Activated CD8-positive, alpha-beta memory T cell treated with anti-CD3 and anti-CD28 coated beads, Interleukin-2, amount 50 U/mL, for 1 hour (primary cell): ENCODE measurements around the gene KCNJ6.

Experiments
- DNase-seq: peaks from one replicate; pipeline ENCODE4 v3.0.0-alpha.2; 2020; ENCODE audit errors: extremely low read depth

The KCNJ6 gene

DNA sequence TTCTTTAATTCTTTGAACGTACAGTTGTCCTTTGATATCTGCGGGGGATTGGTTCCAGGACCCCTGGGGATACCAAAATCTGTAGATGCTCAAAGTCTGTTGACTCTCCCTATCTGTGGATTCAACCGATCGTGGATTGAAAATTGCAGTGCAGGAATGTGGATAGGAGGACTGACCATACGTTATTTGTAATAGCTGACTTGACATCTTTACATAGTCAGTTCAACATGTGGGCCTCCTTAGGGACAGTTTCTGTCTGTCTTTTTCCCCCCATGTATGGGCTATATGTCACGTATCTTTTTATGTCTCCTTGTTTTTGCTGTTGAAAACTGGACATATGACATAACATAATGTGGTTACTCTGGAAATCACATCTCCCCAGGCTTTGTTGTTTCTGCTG is 344.8 kb downstream of the KCNJ6 start:
- DNase-seq: no peak

DNA sequence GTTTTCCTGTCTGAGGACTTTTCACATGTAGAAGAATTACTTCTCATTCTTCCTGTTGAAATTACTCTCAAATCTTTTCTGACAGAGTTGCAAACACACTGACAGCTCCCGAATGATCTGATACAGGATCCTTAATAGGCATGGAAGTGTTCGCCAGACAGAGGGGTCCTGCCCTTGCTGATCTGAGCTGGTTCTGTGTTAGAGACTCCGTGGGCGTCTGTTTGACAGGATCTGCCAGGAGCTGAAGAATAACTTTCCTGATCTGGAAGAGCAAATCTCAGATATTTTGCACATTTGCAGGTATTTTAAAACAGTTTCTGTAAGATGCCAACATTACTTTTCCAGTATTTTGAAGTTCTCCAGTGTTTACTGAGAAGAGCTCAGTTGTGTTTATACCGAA is 347.3 kb downstream of the KCNJ6 start:
- no peak for DNase-seq

DNA sequence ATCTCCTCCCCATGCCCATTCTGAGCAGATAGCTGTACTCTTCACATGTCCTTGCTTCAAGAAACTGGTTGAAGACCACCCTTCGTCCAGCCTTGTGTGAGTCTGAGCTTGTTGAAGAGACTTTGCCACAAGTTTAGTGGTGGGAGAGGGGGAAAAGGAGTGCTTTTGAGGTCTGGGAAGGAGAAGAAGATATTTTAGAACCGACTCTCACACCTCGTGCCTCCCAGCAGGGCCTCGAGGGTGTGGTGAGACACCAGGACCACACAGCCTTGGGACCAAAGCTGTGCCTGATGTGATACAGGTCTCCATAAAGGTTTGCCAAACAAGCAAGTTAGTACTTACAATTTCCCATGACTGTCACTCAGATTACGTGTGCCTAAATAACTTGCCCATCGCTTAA is 347.8 kb downstream of the KCNJ6 start:
- no peak for DNase-seq

DNA sequence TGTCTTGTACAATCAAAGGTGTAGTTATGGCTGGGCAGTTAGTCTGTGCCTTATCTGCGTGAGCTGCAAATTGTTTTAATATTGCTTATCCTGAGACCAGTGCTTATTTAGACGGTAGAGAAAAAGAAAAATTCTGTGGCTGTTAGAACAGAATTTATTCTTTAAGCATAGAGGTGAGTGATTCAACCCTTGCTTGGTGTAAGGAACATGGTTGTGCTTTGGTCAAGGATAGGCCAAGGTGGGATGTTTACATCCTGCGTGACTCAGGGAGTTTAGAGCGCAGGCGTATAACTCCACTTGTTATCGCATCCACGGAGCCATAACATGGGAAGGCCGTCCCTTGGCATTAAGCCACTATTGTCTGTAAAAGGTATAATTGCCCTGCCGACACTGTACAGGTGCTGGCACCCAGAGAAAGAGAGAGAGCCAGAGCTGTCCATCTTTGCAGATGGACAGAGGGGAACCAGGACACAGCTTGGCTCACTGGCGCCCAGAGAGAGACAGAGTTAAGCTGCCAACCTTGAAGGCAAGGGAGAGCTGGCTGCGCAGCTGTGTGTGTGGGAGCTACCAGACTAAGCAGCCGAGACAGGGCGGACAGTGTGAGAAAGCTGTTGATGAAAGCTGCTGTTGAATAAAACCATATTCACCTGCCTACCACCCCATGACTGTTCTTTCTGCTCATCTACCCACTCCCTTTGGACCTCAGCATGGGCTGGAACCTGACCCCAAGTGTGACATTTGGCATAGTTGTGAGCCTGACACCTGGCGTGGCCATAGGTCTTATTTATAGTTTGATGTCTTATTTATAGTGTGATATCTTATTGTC is 349.3 kb downstream of the KCNJ6 start:
- DNase-seq: no peak

DNA sequence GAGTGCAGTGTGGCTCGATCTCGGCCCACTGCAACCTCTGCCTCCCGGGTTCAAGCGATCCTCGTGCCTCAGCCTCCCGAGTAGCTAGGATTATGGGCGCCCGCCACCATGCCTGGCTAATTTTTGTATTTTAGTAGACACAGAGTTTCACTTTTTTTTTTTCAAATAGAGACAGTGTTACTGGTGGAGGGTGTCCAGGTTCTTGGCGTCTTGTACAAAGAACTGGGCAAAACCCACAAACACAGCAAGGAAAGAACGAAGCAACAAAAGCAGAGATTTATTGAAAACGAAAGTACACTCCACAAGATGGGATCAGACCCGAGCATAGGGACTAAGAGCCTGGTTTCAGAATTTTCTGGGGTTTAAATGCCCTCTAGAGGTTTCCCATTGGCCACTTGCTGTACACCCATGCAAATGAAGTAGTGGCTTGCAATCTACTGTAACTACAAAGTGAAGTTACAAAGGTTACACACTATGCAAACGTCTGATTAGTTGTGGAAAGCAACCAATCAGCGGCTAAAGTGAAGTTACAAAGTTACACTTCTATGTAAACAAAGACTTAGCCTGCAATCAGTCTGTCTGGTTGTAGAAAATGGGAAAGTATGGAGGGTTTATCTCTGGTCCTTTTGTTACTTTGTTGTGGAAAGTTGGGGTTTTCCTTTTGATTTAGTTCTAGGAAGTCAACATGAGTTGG is 350.6 kb downstream of the KCNJ6 start:
- DNase-seq: no peak

DNA sequence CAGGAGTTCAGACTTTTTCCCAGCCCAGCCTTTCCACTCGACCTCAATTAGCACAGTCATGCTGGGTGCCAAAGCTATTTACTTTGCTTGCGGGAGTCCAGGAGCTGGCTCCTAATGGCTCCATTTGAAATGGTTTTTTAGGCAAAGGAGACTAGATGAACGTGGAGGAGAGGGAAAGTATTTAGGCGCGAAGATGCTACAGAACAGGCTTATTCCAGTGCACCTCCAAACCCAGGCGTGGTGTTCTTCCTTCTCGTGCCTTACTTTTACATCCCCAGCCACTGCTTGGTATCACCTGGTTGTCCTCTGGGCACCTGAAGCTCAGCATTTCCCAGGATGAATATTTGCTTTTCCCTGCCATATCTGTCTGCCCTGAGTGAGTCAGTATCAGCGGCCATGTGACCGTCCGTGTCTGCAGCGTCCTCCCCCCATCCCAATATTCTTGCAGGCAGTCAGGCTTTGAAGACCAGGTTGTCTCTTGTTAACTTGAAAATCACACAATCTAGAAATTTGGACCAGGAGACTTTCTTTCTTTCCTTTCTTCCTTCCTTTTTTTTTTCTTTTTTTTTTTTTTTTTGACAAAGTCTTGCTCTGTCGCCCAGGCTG is 351.2 kb downstream of the KCNJ6 start:
- no peak for DNase-seq

DNA sequence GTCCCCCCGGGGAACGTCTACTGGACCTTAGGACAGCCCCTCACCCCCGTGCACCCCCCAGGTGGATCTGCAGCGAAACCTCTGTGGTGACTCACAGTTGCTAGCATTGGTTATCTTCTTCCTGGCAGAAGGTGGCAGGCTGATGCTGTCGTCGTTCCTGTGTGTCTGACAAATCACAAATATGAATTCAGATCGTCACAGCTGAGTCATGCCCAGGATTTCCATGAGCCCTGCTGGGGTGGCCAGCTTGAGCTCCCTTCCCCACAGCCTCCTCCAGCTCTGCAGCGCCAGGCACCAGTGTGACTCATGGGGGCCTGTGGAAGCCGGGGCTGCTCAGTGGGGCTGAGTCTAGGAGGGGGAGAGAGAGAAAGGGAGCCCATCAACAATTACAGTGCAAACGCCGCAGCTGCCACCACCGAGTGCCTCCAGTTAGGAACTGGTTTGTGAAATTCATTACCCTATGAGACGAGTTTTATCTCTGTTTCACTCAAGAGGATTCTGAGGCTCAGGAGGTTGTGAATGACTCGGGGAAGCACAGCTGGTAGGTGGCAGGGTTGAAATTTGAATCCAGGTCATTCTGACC is 351.8 kb downstream of the KCNJ6 start:
- peak; percentile 91 for DNase-seq

DNA sequence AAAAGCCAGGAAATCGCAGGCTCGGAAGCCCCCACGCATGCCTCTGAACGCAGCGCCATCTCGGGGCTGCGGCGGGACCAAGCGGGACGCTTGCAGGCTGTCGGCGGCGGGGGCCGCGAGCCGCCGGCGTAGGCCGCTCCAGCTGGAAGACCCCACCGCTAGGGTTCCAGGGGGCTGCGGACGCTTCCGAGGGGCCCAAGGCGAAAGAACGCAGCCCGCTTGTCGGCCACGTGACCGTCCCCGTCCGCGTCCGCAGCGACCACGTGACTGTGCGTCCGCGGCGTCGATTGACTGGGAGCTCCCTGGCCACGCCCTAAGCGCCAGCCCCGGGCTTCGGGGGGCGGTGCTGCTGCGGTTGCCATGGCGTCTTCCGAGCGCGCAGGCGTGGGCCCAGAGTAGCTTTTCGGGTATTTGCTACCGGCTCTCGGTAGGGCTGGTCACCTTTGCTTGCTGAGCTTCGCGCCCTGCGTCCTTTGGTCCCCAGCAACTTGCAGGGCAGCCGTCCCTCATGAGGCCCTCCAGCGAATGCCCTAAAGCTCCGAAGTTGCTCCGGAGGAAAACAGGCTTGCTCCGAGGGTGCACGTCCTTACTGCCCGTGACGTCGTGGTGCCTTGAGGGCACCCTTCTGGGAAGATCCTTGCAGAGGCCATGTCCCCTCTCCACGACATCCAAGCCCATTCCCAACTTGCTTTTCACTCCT is 352.5 kb downstream of the KCNJ6 start:
- DNase-seq: peak; percentile 70

DNA sequence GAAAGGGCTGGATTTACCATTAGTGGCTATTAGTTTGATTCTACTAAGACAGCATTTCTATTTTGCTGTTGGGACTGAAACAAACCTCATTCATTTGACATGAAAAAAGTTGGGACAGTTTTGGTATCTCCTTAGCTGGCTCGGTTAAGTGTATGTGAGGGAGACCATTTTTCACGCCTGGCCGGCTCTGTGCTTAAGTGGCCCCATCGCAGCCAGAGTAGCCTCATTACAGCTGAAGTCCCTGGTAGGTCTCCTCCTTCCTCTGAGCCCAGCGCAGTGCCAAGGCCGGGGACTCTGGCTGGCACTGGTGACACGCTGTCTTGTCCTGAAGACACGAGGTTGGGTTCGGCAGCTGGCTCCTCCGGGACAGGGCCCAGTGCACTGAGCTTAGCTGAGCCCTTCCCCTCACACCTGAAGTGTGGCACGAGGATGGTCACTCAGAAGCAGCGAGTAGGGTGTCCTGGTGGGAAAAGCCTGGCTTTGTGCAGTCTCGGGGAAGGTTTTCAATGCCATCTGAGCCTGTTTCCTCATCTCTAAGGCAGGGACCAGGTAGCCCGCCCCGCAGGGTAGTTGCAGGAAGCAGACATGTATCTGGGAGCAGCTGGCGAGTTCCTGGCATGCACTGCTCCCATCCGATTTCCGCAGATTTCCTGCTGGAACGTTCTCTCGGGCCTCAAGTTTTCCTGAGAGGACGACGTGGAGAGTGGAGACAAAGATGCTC is 353.2 kb downstream of the KCNJ6 start:
- DNase-seq: no peak

DNA sequence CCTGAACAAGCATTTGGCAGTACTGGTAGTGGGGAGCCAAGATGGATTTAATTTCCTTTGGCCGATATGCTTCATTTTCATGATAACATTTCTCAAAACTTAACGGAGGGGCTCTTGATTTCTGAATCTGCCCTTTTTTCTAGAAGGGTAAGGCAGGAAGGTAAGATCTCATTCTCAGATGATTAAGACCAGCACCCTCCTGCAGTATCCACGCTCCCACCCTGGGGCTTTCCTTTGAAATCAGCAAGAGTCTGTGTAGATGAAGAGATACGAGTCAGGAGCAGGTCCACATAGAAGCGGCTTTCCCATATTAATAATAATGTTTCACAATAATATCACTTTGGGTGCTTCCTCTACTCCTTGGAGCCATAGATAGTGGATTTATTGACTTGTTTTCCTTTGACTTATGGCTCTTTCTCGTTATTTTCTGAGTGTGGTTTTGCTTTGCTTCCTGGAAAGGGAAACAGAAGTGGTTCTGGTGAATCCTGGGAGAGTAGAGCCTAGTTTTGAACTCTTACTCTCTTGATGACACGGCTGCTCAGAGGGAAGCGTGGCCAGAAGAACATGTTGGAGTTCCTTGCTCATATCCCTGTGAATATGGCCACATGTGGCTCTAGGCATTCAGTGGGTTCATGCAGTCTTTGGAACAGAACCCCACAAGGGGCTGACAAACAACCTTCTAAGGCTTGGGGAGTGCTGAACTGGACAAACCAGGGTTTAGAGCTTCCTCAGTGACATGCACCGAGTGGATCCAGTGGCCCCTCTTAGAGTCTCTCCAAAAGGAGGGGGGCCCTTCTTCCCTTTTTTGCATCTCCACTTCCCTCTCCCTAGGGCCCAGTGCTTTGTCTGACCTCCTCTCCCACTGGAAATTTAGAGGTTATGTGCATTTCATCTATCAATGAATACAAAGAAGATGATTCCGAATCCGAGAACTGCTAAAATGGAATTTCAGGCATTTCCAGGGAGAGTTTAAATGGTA is 354.0 kb downstream of the KCNJ6 start:
- no peak for DNase-seq

DNA sequence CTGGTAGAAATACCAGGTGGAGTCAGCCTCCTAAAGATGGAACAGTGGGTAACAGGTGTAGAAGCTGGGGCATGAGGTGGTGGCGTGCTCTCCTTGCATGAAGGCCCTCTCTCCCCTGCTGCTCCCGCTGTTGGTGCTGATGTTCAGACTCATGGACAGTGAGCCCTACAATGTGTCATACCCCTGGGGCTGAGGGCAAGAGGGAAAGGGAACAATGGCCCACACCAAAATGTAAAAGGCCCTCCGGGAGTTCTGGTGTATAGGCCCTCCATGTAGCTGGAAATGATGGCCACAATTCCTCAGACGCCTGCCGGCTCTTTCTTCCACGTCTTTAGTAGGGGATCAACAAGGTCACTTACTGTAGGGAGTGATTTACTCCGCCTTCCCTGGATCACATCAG is 354.8 kb downstream of the KCNJ6 start:
- DNase-seq: no peak

DNA sequence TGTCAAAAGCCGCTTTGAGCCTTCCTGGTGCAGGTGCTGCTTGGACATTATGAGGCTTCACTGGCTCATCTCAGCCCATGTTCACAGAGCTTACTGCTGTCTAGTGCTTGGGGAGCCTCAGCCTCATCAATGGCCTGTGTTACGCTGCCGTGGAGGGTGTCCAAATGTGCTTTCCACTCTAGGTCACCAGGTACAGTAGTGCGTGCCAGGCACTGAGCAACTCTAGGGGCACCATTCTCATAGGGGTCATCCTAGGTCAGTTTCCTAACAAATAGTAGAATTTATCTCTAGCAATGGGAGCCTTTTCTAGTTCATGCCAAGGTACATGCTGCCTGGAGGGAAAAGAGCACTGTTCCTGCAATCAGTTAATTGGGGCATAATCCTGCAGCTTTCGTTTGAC is 355.9 kb downstream of the KCNJ6 start:
- no peak for DNase-seq

DNA sequence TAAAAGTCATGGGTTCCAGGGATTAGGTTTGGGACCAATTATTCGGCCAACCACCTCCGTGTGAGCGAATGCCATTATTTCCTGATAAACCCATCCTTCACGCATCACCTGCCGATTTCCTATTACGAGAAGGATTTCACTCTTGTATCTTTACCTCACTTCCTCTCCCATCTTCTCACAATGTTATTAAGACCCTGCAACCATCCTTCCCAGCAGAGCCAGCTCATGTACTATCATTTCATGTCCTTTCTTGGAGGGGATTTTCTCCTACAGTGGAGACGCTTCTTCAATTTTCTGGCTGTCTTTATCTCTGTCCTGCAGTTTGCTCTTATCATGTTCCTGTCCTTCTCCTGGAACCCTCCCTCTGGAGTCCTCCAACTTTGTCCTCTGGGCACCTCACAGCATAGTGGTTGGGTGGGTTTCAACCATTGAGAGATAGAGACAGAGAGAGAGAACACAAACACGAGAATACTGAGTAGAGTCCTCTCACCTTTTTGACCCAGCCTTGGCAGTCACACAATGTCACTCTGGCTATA is 357.5 kb downstream of the KCNJ6 start:
- no peak for DNase-seq
